Stimulated activated CD4-positive, alpha-beta T cell treated with anti-CD3 and anti-CD28 coated beads, Interleukin-1b, Interleukin-23, amount 100 ng/mL, for 24 hours (primary cell): ENCODE data around the gene CEBPA.

Experiments used
- DNase-seq, 4 experiments: peaks; one replicate each; pipeline ENCODE4 v3.0.0-alpha.2; 2020; ENCODE audit warnings: low read depth in 4 of 4, low spot score in 1 of 4

The CEBPA gene

GRCh38 chr19:33302175-33302973, at the start of gene CEBPA:
Gene CEBPA, minus strand, starts transcription at chr19:33302534. Its CDS starts 120 bp downstream, at chr19:33302414.
- peak in 3 of 4 experiments; percentile 30 to 52 (median 36) for DNase-seq

- DNase-seq = no peak
Observed at GRCh38 chr19:33350538-33351309, 48.4 kb upstream of the CEBPA start.

- no peak for DNase-seq
Observed at GRCh38 chr19:33349319-33350289, 47.3 kb upstream of the CEBPA start.

GRCh38 chr19:33348301-33349010, 46.1 kb upstream of the CEBPA start:
- DNase-seq = no peak

- no peak for DNase-seq
Observed at GRCh38 chr19:33347300-33347699, 45.0 kb upstream of the CEBPA start.

GRCh38 chr19:33346665-33347064, 44.3 kb upstream of the CEBPA start:
- no peak for DNase-seq

- DNase-seq = no peak
Observed at GRCh38 chr19:33345163-33345562, 42.8 kb upstream of the CEBPA start.

GRCh38 chr19:33344573-33344925, 42.2 kb upstream of the CEBPA start:
- DNase-seq = no peak

- no peak for DNase-seq
Observed at GRCh38 chr19:33343859-33344572, 41.7 kb upstream of the CEBPA start.

GRCh38 chr19:33343301-33343700, 41.0 kb upstream of the CEBPA start:
- DNase-seq = no peak

GRCh38 chr19:33340991-33341390, 38.7 kb upstream of the CEBPA start:
- no peak for DNase-seq

- no peak for DNase-seq
Observed at GRCh38 chr19:33339016-33339984, 37.0 kb upstream of the CEBPA start.

GRCh38 chr19:33335446-33335845, 33.1 kb upstream of the CEBPA start:
- DNase-seq = no peak

GRCh38 chr19:33334271-33334670, 31.9 kb upstream of the CEBPA start:
- DNase-seq = no peak

- no peak for DNase-seq
Observed at GRCh38 chr19:33333642-33334041, 31.3 kb upstream of the CEBPA start.

GRCh38 chr19:33333151-33333550, 30.8 kb upstream of the CEBPA start:
- DNase-seq = no peak

GRCh38 chr19:33332248-33332647, 29.9 kb upstream of the CEBPA start:
- DNase-seq = no peak

GRCh38 chr19:33329736-33330135, 27.4 kb upstream of the CEBPA start:
- no peak for DNase-seq

GRCh38 chr19:33329060-33329459, 26.7 kb upstream of the CEBPA start:
- no peak for DNase-seq
